Activated B cell treated with CpG ODN at 0.5 μM for 24 hours (primary cell): ENCODE measurements around the gene RNPS1. TPM values are rescaled to one million over a fixed set of nuclear protein-coding genes. Genes with fewer than 3 reads are reported as not detected.

Source experiments
- ATAC-seq: fragments of 200-7000 bp; cut with Tn5 transposase; one replicate; pipeline ENCODE4 v1.10.0; 2021; ENCODE audit warnings: low read depth, mild to moderate bottlenecking, moderate library complexity
- CTCF ChIA-PET: fragments of 350-600 bp; sonication (Branson Sonifier 250); formaldehyde crosslinking; loops from one replicate; lab custom pipeline; 2021; ENCODE audit warnings: antibody characterized with exemption; lab: Charles Lee
- POLR2A ChIA-PET: fragments of 350-600 bp; sonication (Branson Sonifier 250); formaldehyde crosslinking; loops from one replicate; lab custom pipeline; 2021; ENCODE audit warnings: antibody characterized with exemption; lab: Charles Lee
- DNase-seq: peaks from one replicate; pipeline ENCODE4 v3.0.0; 2022
- H3K27ac Mint-ChIP-seq: one replicate; pipeline ENCODE4 v1.8.0; 2020; ENCODE audit warnings: mixed read lengths
- H3K27me3 Mint-ChIP-seq: one replicate; pipeline ENCODE4 v1.8.0; 2021; ENCODE audit warnings: mixed read lengths
- H3K36me3 Mint-ChIP-seq: one replicate; pipeline ENCODE4 v1.8.0; 2021; ENCODE audit warnings: low read depth, mixed read lengths
- H3K4me1 Mint-ChIP-seq: one replicate; pipeline ENCODE4 v1.8.0; 2021; ENCODE audit warnings: mixed read lengths
- H3K4me3 Mint-ChIP-seq: one replicate; pipeline ENCODE4 v1.8.0; 2020; ENCODE audit warnings: mild to moderate bottlenecking, mixed read lengths
- H3K9me3 Mint-ChIP-seq: one replicate; pipeline ENCODE4 v1.8.0; 2020; ENCODE audit warnings: mixed read lengths
- intact Hi-C: fragments of 100-400 bp; cut with micrococcal nuclease; formaldehyde crosslinking; loops from one replicate; pipeline ENCODE4 v1.15.1; 2024
- total RNA-seq: library from RNA; stranded (reverse); gene quantifications from 2 replicates; pipeline ENCODE4 v1.2.3, GENCODE V29; 2022
- TF ChIP-seq, protein P1 (sequence below): fragments of 200-600 bp; IDR thresholded peaks from one replicate; pipeline ENCODE4 v1.8.0; 2022; ENCODE audit warnings: antibody characterized with exemption, mild to moderate bottlenecking

The RNPS1 gene
- total RNA-seq, 1 donor from 2014 or later, result 232 TPM

DNA sequence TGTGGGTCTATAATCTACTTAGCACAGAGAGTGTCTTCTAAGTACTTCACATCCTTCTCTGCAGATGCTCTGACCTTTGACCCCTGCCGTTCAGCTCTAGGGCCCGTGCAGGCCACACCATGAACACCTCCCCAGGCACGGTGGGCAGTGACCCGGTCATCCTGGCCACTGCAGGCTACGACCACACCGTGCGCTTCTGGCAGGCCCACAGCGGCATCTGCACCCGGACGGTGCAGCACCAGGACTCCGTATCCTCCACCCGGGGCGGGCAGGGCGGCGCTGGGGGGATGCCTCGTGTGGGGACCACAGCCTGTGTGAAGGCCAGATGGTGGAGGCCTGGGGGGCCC is 62.0 kb downstream of the RNPS1 start:
- Mint-ChIP-seq H3K27ac (peak overlapping the region; percentile 63), H3K27me3 (no peaks in the 10 kb centered on the region), H3K9me3 (no peaks in the 10 kb centered on the region), H3K4me1 (peaks cover 19% of the 10 kb centered on the region), H3K36me3 (peaks cover 27% of the 10 kb centered on the region), H3K4me3 (peak overlapping the region; percentile 79)
- TF ChIP-seq, protein P1, sequence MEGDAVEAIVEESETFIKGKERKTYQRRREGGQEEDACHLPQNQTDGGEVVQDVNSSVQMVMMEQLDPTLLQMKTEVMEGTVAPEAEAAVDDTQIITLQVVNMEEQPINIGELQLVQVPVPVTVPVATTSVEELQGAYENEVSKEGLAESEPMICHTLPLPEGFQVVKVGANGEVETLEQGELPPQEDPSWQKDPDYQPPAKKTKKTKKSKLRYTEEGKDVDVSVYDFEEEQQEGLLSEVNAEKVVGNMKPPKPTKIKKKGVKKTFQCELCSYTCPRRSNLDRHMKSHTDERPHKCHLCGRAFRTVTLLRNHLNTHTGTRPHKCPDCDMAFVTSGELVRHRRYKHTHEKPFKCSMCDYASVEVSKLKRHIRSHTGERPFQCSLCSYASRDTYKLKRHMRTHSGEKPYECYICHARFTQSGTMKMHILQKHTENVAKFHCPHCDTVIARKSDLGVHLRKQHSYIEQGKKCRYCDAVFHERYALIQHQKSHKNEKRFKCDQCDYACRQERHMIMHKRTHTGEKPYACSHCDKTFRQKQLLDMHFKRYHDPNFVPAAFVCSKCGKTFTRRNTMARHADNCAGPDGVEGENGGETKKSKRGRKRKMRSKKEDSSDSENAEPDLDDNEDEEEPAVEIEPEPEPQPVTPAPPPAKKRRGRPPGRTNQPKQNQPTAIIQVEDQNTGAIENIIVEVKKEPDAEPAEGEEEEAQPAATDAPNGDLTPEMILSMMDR, result no peak
- intact Hi-C loops, result loop anchor here (1.0 to 5.0 kb wide), 4 partner anchors 9 to 199 kb away; partner anchors contain the start of genes E4F1, NTHL1, TSC2 and ZNF598
- DNase-seq (no peak), ATAC-seq (no peak)
- CTCF ChIA-PET, result interaction anchor here (1.0 kb wide), 1 partner anchor 46 kb away, joined by 3 read pairs; the partner anchor contains the start of gene ECI1
- POLR2A ChIA-PET, result interaction anchor here (1.0 to 5.8 kb wide), 10 partner anchors 9 to 248 kb away, joined by 3 to 62 read pairs (median 4); partner anchors contain the start of genes ECI1, NPW, NTHL1 and PGP

DNA sequence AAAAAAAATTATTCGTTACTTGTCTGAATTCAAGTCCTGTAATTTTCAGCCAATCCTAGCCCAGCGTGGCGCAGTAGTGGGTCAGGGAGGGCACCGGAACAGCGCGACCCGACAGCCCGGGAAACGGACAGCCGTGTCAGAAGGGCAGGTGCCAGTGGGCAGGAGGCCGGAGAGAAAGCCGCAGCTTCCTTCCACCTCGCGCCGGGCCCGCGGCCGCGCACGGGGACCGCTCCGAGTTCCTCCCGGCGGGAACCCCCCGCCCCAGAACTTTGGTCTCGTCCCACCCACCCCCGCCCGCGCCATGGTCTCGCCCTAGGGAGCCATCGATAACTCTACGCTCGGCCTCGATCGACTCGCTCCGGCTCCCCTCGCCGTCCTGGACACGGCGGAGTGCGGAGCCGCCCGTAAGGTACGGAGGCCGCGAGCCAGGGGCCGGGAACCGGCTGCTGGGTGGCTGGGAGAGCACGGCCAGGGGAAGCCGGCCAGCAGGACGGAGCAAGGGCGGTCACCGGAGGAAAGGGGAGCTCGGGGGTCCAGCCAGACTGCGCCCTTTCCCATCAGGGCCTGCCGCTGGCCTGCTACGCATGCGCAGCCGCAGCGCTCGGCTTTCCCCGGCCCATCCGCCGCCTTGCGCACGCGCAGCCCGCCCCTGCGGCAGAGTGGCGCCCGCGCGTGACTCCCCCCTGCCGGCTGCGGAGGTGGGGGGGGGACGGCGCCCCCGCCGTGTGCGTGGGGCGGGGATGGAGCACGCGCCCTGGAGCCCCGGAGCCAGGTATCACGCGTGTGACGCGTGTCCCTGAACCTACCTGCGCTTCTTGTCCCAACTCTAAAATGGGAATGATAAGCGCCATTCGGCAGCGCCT is 62.6 kb downstream of the RNPS1 start, which contains the start of gene MLST8:
Gene MLST8, plus strand, starts transcription at position 351 of the 863 bp plus-strand sequence. CDS start 632 bp downstream, outside the sequence.
- intact Hi-C loops, result loop anchor here (1.0 to 5.0 kb wide), 4 partner anchors 10 to 198 kb away; partner anchors contain the start of genes E4F1, NTHL1, TSC2 and ZNF598
- POLR2A ChIA-PET, result interaction anchor here (0.9 to 5.8 kb wide), 11 partner anchors 10 to 247 kb away, joined by 3 to 62 read pairs (median 4); partner anchors contain the start of genes ECI1, NPW, NTHL1 and PGP
- H3K4me3 Mint-ChIP-seq, result peak within 1 kb of the TSS; percentile 84

DNA sequence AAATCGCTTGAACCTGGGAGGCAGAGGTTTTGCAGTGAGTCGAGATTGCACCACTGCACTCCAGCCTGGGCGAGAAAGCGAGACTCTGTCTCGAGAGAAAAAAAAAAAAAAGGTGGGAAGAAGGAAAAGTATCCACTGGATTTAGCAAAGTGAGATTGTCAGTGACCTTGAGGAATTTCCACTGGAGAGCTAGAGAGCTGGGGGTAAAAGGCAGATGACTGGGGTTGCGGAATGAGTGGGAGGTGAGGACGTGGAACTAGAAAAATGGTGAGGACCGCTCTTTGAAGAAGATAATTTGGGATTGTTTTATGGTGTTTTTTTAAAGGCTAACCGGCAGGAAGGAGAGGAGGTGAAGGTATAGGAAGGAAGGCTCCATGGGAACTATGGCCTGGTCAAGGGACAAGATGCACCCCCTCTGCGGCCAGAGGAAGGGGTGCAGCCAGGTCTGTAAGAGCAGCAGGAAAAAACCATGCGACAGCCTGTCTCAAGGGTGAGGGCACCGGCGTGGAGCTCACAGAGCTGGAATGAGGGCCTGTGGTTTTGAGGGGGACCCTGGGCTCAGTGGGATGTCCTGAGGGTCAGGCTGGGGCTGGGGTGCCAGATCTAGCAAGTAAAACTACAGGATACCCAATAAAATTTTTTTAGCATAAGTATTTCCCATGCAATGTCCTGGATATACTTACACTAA is 63.4 kb downstream of the RNPS1 start:
- peak overlapping the region; percentile 80 for H3K27ac Mint-ChIP-seq
- DNase-seq (no peak), ATAC-seq (no peak)
- peaks cover 24% of the 10 kb centered on the region for H3K36me3 Mint-ChIP-seq
- peaks cover 2% of the 10 kb centered on the region for H3K27me3 Mint-ChIP-seq
- no peaks in the 10 kb centered on the region for H3K9me3 Mint-ChIP-seq
- TF ChIP-seq, protein P1, result no peak
- peaks cover 19% of the 10 kb centered on the region for H3K4me1 Mint-ChIP-seq
- CTCF ChIA-PET, result interaction anchor here (0.9 kb wide), 1 partner anchor 8 kb away, joined by 3 read pairs; the partner anchor contains the start of gene CASKIN1
- H3K4me3 Mint-ChIP-seq, result peak overlapping the region; percentile 84
- POLR2A ChIA-PET, result interaction anchor here (0.7 to 5.8 kb wide), 11 partner anchors 11 to 403 kb away, joined by 3 to 62 read pairs (median 5); partner anchors contain the start of genes ECI1, NTHL1, PGP and RPS2
- intact Hi-C loops, result loop anchor here (1.0 to 5.0 kb wide), 4 partner anchors 11 to 197 kb away; partner anchors contain the start of genes E4F1, NTHL1, TSC2 and ZNF598

More for the DNA sequence above, 62.6 kb downstream of the RNPS1 start, which contains the start of gene MLST8:
- Mint-ChIP-seq H3K27me3 (no peaks in the 10 kb centered on the region), H3K9me3 (no peaks in the 10 kb centered on the region), H3K36me3 (peaks cover 26% of the 10 kb centered on the region), H3K27ac (peak within 1 kb of the TSS; percentile 86), H3K4me1 (peaks cover 19% of the 10 kb centered on the region)
- CTCF ChIA-PET, result interaction anchor here (0.9 to 1.0 kb wide), 2 partner anchors 9 to 46 kb away, joined by 3 read pairs; partner anchors contain the start of genes CASKIN1 and ECI1
- TF ChIP-seq, protein P1, result no peak
- ATAC-seq, result peak; percentile 90
- peak; percentile 99 for DNase-seq

Other genes starting within 250 kb of the RNPS1 start
- gene NPW, start 248.3 kb downstream of the RNPS1 start, total RNA-seq, result 1.5 and 1.7 TPM in 2 replicates
- 0.56 and 0.93 TPM in 2 replicates for gene NHERF2, start 241.2 kb downstream of the RNPS1 start, total RNA-seq
- 10.5 and 11.5 TPM in 2 replicates for gene NTHL1, start 220.3 kb downstream of the RNPS1 start, total RNA-seq
- gene TSC2, start 220.1 kb downstream of the RNPS1 start, total RNA-seq, result 130 and 139 TPM in 2 replicates
- 58.6 and 84.2 TPM in 2 replicates for gene PKD1, start 132.2 kb downstream of the RNPS1 start, total RNA-seq
- 0.61 TPM in 1 of 2 replicates, not detected in the other for gene RAB26, start 119.5 kb downstream of the RNPS1 start, total RNA-seq
- gene TRAF7, start 112.3 kb downstream of the RNPS1 start, total RNA-seq, result 72.7 and 78.1 TPM in 2 replicates
- gene CASKIN1, start 71.5 kb downstream of the RNPS1 start, total RNA-seq, result not detected in 2 replicates
- gene MLST8, start 62.7 kb downstream of the RNPS1 start, total RNA-seq, result 35.7 and 38.7 TPM in 2 replicates
- 4.9 and 5.1 TPM in 2 replicates for gene BRICD5, start 57.3 kb downstream of the RNPS1 start, total RNA-seq
- gene PGP, start 53.3 kb downstream of the RNPS1 start, total RNA-seq, result 9.9 and 10.4 TPM in 2 replicates
- gene E4F1, start 44.5 kb downstream of the RNPS1 start, total RNA-seq, result 29.9 and 31.3 TPM in 2 replicates
- gene DNASE1L2, start 31.7 kb downstream of the RNPS1 start, total RNA-seq, result 1.2 and 1.3 TPM in 2 replicates
- 38.1 and 43.0 TPM in 2 replicates for gene ECI1, start 16.5 kb downstream of the RNPS1 start, total RNA-seq
- 2.4 and 3.1 TPM in 2 replicates for gene ABCA3, start 72.6 kb upstream of the RNPS1 start, total RNA-seq
- gene CCNF, start 161.3 kb upstream of the RNPS1 start, total RNA-seq, result 5.3 and 5.5 TPM in 2 replicates
- gene TEDC2, start 192.0 kb upstream of the RNPS1 start, total RNA-seq, result 3.4 and 4.4 TPM in 2 replicates
- gene NTN3, start 203.2 kb upstream of the RNPS1 start, total RNA-seq, result not detected in 2 replicates
- gene TBC1D24, start 207.0 kb upstream of the RNPS1 start, total RNA-seq, result 9.1 and 12.6 TPM in 2 replicates
- gene ATP6V0C, start 245.8 kb upstream of the RNPS1 start, total RNA-seq, result 74.9 and 91.4 TPM in 2 replicates